ENCODE measurements around the gene WWC2.

GRCh38 chr4:183321079-183321478 lies 222.0 kb downstream of the WWC2 start:
- TF ChIP-seq CTCF (conservative IDR thresholded peaks at IDR 0.05 in 1 of 2, IDR thresholded peaks at IDR 0.05 in 1 of 2; ENCODE audit: extremely low read depth in 1 of 2, insufficient read depth in 1 of 2, low read depth in 1 of 2, low read length in 2 of 2) (no peak), EZH2 (IDR thresholded peaks at IDR 0.05; ENCODE audit: borderline replicate concordance, low read length) (no peak)

Measured in mammary epithelial cell (primary cell).